KMS-11 (cell line): ENCODE results near the gene KRTAP10-6.

Experiments
- H2AFZ ChIP-seq: fragments of 200-600 bp; sonication (generic); 2 replicates; pipeline ENCODE4 v1.6.1; 2016; ENCODE audit warnings: antibody characterized with exemption, mixed run types, low read depth
- H3K27ac ChIP-seq: fragments of 200-600 bp; sonication (generic); 2 replicates; pipeline ENCODE4 v1.6.1; 2016; ENCODE audit warnings: mild to moderate bottlenecking, mixed run types
- H3K27me3 ChIP-seq: fragments of 200-600 bp; sonication (generic); 2 replicates; pipeline ENCODE4 v1.6.1; 2017; ENCODE audit warnings: mild to moderate bottlenecking, low read depth, mixed run types, moderate library complexity; ENCODE audit not compliant: insufficient read depth
- H3K36me3 ChIP-seq: fragments of 200-600 bp; sonication (generic); 2 replicates; pipeline ENCODE4 v1.6.1; 2017; ENCODE audit warnings: mild to moderate bottlenecking, mixed run types; ENCODE audit not compliant: insufficient read depth
- H3K4me1 ChIP-seq: fragments of 200-600 bp; sonication (generic); 2 replicates; pipeline ENCODE4 v1.6.1; 2016; ENCODE audit warnings: mild to moderate bottlenecking, low read depth, mixed run types; ENCODE audit not compliant: poor library complexity, severe bottlenecking
- H3K4me2 ChIP-seq: fragments of 200-600 bp; sonication (generic); 2 replicates; pipeline ENCODE4 v1.7.0; 2016; ENCODE audit warnings: mild to moderate bottlenecking, mixed run types
- H3K4me3 ChIP-seq: fragments of 200-600 bp; sonication (generic); IDR thresholded peaks from 2 replicates; pipeline ENCODE4 v1.6.1; 2017; ENCODE audit warnings: low read depth, low read length, mixed read lengths; ENCODE audit not compliant: insufficient read depth
- H3K79me2 ChIP-seq: fragments of 200-600 bp; sonication (generic); 2 replicates; pipeline ENCODE4 v1.6.1; 2016; ENCODE audit warnings: low read depth, mixed run types; ENCODE audit not compliant: insufficient read depth
- H3K9ac ChIP-seq: fragments of 200-600 bp; sonication (generic); 2 replicates; pipeline ENCODE4 v1.6.1; 2016; ENCODE audit warnings: mild to moderate bottlenecking, mixed run types
- H4K20me1 ChIP-seq: fragments of 200-600 bp; sonication (generic); 2 replicates; pipeline ENCODE4 v1.6.1; 2016; ENCODE audit warnings: mild to moderate bottlenecking, mixed run types; ENCODE audit not compliant: insufficient read depth
- CTCF ChIP-seq: fragments of 200-600 bp; sonication (generic); conservative IDR thresholded peaks from 2 replicates; pipeline ENCODE4 v1.6.1; 2017; ENCODE audit warnings: low read depth, mild to moderate bottlenecking, antibody characterized with exemption, low read length, moderate library complexity, mixed read lengths

The KRTAP10-6 gene

DNA sequence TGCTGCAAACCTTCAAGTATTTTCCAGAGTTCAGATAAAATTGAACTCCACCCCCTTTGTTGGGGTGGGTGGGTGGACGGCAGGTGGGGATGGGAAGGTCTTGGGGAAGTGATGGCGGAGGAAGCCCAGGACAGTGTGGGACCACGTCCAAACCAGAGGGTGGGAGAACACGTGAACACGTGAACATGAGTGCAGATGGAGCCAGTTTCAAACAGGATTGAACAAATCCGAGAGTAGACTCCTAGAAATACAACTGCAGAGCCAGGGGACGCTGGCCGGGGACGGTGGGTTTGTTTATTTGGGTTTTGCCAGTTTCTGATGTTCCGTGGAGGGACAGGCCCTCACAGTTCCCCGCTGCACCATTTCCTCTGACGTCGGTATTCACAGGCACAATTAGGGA is 43.9 kb downstream of the KRTAP10-6 start:
- Histone ChIP-seq H3K4me3 (no peak overlapping the region), H3K27ac (no peak overlapping the region), H3K36me3 (no peaks in the 10 kb centered on the region), H4K20me1 (no peaks in the 10 kb centered on the region), H3K27me3 (peaks cover 68% of the 10 kb centered on the region), H2AFZ (no peak overlapping the region), H3K9ac (no peak overlapping the region), H3K4me2 (no peak overlapping the region), H3K4me1 (no peaks in the 10 kb centered on the region), H3K79me2 (no peaks in the 10 kb centered on the region)
- TF ChIP-seq CTCF, result no peak

GRCh38 chr21:44547656-44548331 is 44.5 kb downstream of the KRTAP10-6 start:
- Histone ChIP-seq H4K20me1 (no peaks in the 10 kb centered on the region), H3K4me3 (no peak overlapping the region), H3K4me1 (no peaks in the 10 kb centered on the region), H3K4me2 (no peak overlapping the region), H3K27ac (no peak overlapping the region), H3K9ac (no peak overlapping the region), H3K36me3 (no peaks in the 10 kb centered on the region), H3K27me3 (peaks cover 67% of the 10 kb centered on the region; the same call in 1 of the 2 replicates), H2AFZ (no peak overlapping the region), H3K79me2 (no peaks in the 10 kb centered on the region)
- TF ChIP-seq CTCF, result no peak

DNA sequence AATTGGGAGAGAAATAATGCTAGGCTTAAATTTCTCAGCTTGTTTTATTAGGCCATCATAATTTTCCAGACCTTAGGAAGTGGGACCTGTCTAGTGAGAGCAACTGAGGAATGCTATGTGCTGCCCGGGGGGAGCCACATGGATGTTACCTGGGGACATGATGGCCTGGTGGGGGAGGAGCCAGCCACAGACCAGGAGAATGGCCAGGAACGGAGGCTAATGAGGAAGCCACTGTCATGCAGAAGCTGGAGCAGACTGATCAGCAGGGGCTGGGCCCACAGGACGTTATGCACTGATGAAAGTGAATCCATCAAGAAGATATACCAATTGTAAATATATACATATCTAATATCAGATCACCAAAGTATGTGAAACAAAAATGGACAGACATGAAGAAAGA is 47.7 kb downstream of the KRTAP10-6 start:
- H3K27me3 ChIP-seq, result peaks cover 83% of the 10 kb centered on the region
- no peak for TF ChIP-seq CTCF

GRCh38 chr21:44542716-44543115 is 49.6 kb downstream of the KRTAP10-6 start:
- no peak overlapping the region for H3K4me2 ChIP-seq
- H2AFZ ChIP-seq, result no peak overlapping the region
- TF ChIP-seq CTCF, result no peak
- no peaks in the 10 kb centered on the region for H3K79me2 ChIP-seq
- H3K27me3 ChIP-seq, result peaks cover 80% of the 10 kb centered on the region
- no peak overlapping the region for H3K4me3 ChIP-seq
- H3K4me1 ChIP-seq, result no peaks in the 10 kb centered on the region
- no peaks in the 10 kb centered on the region for H3K36me3 ChIP-seq
- no peak overlapping the region for H3K27ac ChIP-seq
- H3K9ac ChIP-seq, result no peak overlapping the region
- H4K20me1 ChIP-seq, result no peaks in the 10 kb centered on the region

More for the DNA sequence above, 47.7 kb downstream of the KRTAP10-6 start:
- Histone ChIP-seq H3K4me1 (no peaks in the 10 kb centered on the region), H3K36me3 (no peaks in the 10 kb centered on the region), H3K9ac (no peak overlapping the region), H3K27ac (no peak overlapping the region), H3K79me2 (no peaks in the 10 kb centered on the region), H4K20me1 (no peaks in the 10 kb centered on the region), H3K4me3 (no peak overlapping the region), H3K4me2 (no peak overlapping the region), H2AFZ (no peak overlapping the region)
